GM19025 (cell line): ENCODE measurements around the gene BICDL2.

Source experiments
- ATAC-seq: cut with Tn5 transposase; IDR thresholded peaks from one replicate; pipeline ENCODE4 v1.9.1; 2021; ENCODE audit warnings: mild to moderate bottlenecking, low read depth, moderate library complexity; ENCODE audit not compliant: unreplicated experiment

Gene BICDL2

DNA sequence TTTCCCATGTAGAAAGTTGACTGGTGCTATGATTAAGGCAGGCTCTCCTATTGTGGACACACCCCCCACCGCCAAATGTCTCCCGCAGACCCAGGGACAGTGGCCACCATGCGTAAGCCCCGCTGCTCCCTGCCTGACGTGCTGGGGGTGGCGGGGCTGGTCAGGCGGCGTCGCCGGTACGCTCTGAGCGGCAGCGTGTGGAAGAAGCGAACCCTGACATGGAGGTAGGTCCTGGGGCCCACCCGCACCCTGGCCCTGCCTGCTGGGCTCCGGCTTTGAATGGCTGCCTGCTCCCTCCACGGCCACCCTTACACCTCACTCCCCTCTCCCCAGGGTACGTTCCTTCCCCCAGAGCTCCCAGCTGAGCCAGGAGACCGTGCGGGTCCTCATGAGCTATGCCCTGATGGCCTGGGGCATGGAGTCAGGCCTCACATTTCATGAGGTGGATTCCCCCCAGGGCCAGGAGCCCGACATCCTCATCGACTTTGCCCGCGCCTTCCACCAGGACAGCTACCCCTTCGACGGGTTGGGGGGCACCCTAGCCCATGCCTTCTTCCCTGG is 13.3 kb upstream of the BICDL2 start:
- no peak for ATAC-seq

DNA sequence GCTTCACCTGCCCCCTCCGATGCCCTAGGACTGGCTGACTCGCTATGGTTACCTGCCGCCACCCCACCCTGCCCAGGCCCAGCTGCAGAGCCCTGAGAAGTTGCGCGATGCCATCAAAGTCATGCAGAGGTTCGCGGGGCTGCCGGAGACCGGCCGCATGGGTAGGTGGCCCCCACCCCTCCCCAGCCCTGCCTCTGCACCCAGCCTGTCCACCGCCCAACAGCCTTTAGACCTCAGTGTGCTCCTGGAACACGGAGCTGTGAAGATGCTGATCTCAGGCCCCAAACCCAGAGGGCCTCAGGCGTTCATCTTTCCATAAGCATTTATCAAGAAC is 10.6 kb upstream of the BICDL2 start:
- no peak for ATAC-seq

- no peak for ATAC-seq
Measured at GRCh38 chr16:3046641-3047386, 10.1 kb upstream of the BICDL2 start.

DNA sequence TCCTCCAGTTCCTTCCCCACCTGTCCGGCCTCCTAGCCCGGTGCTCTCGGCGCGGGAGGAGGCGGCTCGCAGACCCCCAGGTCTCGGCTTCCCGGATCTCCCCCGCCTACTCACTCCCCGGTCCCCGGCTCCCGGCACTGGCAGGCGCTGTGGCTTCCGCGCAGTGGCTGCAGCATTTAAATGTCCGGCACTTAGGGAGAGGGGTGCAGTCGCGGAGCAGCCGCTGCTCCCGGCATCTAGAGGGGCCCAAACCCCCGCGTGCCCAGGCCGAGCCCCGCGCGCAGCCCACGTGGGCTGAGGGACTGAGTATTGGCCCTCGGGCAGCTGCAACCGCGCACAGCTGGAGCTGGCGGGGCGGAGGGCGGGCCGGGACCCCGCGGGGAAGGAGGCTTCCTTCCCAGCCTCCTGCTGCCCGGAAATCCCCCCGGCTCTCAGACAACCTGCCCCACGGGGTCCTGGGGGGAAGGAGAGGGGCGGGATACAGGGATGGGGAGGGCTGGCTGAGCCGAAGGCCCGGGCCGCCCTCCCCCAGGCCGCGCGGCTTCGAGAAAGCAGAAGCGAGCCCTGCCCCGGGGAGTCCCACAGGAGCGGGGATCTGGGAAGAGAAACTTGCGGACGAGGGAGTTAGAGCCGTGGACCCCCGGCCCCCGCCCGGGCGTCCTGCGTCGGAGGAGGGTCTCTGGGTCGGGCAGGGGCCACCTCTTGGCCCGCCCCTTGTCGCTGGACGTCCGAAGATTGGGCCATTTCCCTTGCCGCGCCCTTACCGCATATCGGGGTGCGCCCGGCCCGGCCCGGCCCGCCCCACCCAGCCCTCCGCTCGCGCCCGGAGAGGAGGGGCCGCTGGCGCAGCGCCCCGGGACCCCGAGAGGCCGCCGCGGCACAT is 9.3 kb upstream of the BICDL2 start, which contains the start of gene MMP25:
Gene MMP25 (plus strand): TSS at position 804 of the 883 bp plus-strand sequence. CDS start 357 bp downstream, outside the sequence.
- no peak for ATAC-seq

GRCh38 chr16:3044708-3045107 is 8.0 kb upstream of the BICDL2 start:
- ATAC-seq = no peak

DNA sequence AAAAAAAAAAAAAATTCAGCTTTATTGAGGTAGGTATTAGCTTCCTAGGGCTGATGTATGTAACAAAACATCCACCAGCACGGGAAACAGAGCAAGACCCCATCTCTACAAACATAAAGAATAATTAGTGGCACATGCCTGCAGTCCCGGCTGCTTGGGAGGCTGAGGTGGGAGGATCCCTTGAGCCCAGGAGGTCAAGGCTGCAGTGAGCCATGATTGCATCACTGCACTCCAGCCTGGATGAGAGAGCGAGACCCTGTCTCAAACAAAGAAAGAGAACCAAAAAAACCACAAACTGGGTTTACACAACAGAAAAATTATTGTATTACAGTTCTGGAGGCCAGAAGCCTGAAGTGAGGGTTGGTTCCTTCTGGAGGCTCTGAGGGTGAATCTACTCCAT is 5.6 kb upstream of the BICDL2 start:
- no peak for ATAC-seq

DNA sequence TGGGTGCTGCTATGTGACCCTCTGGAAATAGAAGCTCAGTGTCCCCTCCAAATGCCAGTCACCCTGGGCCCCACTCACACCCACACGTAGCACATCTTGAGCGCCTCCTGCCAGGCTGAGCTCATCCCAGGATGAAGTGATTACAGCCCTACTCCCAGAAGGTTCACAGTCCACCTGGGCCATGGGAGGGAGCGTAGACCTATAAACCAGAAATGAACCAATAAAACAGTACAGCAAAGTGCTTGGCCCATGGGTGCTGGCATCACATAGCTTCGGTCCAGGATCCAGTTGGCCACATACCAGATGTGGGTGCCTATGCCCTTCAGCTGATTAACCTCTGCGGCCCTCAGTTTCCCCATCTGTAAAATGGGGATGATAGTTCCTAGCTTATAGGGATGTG is 2.2 kb upstream of the BICDL2 start:
- no peak for ATAC-seq

DNA sequence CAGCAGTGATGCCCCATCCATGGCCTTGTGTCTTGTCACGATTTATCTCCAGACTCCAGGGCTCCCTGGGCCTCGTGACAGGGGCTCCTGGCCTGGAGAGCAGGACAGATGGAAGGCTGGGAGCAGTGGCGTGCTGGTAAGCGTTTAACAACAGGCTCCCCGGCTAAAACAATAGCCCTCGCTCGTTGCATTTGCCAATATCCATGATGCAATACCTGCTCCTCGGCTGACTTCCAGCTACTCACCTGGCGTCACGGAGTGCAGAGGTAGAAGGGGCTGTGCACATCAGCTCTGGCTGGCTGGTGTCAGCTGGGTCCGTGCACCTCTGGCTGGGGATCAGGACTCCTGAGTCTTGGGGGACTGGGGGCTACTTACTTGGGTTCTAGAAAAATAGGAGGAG is 1.5 kb upstream of the BICDL2 start:
- ATAC-seq = no peak

GRCh38 chr16:3035972-3036725 is 595 bp downstream of the BICDL2 start:
- no peak for ATAC-seq

GRCh38 chr16:3035289-3035971 is 1.3 kb downstream of the BICDL2 start:
- no peak for ATAC-seq

GRCh38 chr16:3032624-3033023 is 4.1 kb downstream of the BICDL2 start:
- no peak for ATAC-seq

GRCh38 chr16:3030222-3031212 is 6.2 kb downstream of the BICDL2 start:
- no peak for ATAC-seq

DNA sequence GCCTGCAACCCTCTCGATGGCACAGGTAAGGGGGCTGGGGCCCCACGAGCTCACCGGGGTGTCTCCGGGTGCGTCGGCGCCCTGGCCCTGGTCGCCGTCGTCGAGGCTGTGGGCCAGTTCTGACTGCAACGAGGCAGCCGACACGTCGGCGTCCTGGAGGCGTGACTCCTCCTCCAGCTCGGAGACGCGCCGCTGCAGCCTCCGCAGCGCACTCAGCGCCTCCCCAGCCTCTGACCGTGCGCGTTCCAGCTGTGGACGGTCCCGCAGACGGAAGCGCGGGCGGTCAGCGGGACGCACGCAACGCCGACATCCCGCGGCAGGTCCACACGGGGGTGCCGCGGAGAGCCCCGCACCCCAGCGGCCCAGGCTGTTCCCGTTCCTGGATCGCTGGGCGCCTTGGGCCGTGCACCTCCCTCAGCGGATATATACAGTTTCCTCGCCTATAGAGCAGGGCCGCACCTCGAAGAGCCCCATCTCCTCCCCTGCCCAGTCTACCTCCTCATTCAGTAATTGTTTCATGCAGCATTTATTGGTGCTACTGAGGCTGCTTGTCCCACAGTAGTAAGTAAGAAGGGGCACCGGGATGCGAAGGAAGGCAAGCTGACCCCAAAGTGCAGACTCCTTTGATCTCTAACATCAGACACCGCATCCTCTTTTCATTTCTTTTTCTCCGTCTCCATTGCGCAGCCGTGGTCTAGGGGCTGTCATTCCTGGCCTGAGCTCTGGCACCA is 7.1 kb downstream of the BICDL2 start:
- no peak for ATAC-seq

GRCh38 chr16:3028716-3029319 is 7.9 kb downstream of the BICDL2 start:
- ATAC-seq = no peak

DNA sequence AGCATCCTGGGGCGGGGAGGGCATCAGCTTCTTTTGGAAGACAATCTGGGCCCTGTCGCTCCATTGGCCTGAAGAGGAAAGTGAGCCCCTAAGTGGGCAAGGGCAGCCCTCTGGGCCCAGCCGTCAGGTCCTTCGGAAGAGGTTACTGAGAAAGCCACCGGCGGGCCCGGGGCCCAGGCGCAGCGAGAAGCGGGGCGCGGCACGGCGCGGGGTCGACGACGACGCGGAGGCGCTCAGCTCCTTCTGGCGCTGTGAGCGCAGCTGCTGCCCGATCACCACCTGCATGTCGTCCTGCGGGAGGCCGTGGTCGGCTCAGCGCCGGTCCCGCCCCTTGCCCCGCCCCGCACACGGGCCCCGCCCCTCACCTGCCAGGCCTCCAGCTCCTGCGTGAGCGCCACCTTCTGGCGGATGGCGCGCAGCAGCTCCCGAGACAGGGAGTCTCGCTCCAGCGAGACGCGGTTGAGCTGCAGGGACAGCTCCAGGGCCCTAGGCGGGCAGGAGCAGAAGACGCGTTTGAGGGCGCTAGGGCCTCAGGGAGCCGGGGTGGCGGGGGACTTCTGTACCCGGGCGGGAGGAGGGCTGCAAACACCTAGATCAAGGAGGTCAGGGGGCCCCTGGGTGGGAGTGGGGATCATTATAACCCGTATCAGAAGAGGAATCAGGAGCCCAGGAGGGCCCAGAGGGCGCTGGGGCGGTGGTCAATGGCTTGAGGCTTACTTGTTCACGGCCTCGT is 8.6 kb downstream of the BICDL2 start:
- ATAC-seq = no peak

DNA sequence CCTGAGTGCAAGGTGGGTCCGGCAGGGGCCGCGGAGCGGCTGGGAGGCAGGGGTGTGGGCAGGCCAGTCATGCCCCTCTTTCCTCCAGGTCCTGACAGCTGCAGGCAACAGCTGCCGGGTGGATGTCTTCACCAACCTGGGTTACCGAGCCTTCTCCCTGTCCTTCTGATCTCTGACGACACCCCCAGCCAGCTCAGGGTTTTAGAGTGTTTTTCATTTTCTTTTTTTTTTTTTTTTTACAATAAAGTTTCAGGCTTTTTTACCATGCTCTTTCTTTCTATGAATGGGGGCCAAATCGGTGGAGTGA is 9.3 kb downstream of the BICDL2 start:
- no peak for ATAC-seq
